ENCODE data around the gene SCRG1. TPM values are rescaled to one million over a fixed set of nuclear protein-coding genes. Genes with fewer than 3 reads are reported as not detected.

Gene SCRG1
- polyA plus RNA-seq, 1 donor = 1.0 TPM

DNA sequence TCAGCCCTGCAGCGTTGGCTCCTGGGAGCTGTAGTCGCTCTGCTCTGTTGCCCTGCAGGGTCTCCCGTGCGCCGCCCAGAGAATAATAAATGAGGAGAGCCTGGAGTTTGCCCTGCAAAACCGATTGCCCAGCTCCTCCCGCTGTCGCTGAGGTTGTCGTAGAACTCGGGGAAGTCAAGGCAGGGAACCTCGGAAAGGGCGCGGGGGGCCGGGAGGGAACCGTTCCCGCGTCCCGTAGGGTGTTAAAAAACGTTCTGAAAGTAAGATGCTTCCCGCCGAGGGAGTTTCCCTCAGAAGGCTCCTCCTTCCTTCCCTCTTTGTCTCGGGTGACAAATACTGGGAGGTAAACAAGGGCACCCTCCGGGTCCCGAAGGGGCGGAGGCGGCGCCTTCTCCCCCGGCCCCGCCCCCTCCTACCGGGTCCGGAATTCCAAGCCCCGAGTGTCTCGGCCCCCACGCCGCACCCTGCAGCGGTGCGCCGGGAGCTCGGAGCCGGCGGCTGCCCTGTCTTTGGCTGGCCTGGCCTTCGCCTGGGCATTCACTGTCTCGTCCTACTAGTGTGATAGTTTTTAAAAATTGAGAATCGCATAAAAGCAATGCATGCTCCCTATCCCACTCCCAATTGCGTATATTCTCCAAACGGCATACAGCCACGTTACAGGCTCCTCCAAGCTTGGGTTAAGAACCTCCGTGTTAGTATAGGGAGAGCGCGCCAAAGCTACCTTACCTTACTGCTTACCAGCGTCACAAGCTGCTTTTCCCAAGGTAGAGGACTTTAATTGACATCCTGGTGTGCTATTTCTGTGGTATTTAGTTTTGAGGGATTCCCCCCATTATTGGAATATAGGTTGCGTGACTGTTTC lies 63.8 kb downstream of the SCRG1 start:
- WGBS (ENCODE audit: insufficient coverage, low lambda C conversion rate) = 30% methylated on average over 2 of the region's 52 CpGs
- H3K9me3 ChIP-seq (ENCODE audit: control insufficient read depth, low read depth, low read length) = no peaks in the 10 kb centered on the region
- peak; percentile 74 to 92 for DNase-seq
- no peaks in the 10 kb centered on the region for H3K36me3 ChIP-seq (ENCODE audit: control insufficient read depth, insufficient read depth, low read length)
- H3K27me3 ChIP-seq (ENCODE audit: control insufficient read depth, insufficient read depth, low read length) = no peaks in the 10 kb centered on the region
- peaks cover 3% of the 10 kb centered on the region for H3K4me1 ChIP-seq (ENCODE audit: control insufficient read depth, insufficient read depth, low read length)
- peak overlapping the region; percentile 67 for H3K4me3 ChIP-seq (ENCODE audit: low read length)
- H3K27ac ChIP-seq (ENCODE audit: low read length) = peak overlapping the region; percentile 92

Other genes starting within 250 kb of the SCRG1 start
- gene GALNT7, start 230.3 kb downstream of the SCRG1 start, polyA plus RNA-seq = 47.0 TPM
- gene HMGB2, start 64.8 kb downstream of the SCRG1 start, polyA plus RNA-seq = 172 TPM
- gene SAP30, start 28.2 kb downstream of the SCRG1 start, polyA plus RNA-seq = 9.5 TPM
- gene HAND2, start 131.1 kb upstream of the SCRG1 start, polyA plus RNA-seq = 37.1 TPM